ENCODE data around the gene BICD1.

BICD1 gene

DNA sequence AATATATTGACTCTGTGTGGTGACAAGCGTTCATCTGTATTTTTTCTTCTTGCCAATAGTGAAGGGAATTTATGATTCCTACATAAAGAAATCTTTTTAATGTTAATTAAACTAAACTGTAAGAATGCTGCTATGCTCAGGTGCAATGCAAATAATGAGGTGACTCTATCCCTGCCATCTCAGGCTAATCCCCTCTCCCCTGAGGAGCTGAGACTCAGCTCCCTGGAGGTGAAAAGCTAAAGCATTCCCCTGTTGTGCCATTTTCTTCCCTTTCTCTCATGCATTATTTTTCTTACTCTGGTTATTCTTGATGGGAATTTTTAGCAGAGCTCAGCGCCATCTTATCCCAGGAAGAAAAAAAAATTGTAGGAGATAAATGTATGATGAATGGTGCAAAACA, 178.8 kb downstream of the BICD1 start:
- no peak for DNase-seq

DNA sequence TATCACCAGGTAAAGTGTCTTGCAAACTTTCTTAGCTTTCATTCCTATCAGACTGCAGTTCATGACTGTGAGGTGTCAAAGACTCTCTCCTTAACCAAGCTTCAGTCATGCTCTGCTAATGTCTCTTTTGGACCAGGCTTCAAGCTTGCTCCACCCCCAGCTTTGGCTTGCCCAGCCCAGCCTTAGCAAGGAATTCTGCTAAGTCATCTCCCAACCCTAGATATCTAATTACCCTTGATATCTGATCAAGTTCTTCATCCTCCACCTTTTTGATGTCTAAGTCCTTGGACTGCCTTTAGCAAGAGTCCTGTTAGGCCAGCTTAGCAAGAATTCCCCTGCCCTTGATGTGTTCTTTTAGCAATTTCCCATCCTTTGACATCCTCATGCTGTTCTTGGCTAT, 183.8 kb downstream of the BICD1 start:
- no peak for DNase-seq

- DNase-seq = no peak
Measured at GRCh38 chr12:32292151-32292550, 185.5 kb downstream of the BICD1 start.

- DNase-seq = no peak
Measured at GRCh38 chr12:32293808-32294419, 187.3 kb downstream of the BICD1 start.

- DNase-seq = no peak
Measured at GRCh38 chr12:32296567-32296966, 189.9 kb downstream of the BICD1 start.

GRCh38 chr12:32298917-32299316, 192.3 kb downstream of the BICD1 start:
- no peak for DNase-seq

GRCh38 chr12:32301216-32301615, 194.6 kb downstream of the BICD1 start:
- DNase-seq = no peak

DNA sequence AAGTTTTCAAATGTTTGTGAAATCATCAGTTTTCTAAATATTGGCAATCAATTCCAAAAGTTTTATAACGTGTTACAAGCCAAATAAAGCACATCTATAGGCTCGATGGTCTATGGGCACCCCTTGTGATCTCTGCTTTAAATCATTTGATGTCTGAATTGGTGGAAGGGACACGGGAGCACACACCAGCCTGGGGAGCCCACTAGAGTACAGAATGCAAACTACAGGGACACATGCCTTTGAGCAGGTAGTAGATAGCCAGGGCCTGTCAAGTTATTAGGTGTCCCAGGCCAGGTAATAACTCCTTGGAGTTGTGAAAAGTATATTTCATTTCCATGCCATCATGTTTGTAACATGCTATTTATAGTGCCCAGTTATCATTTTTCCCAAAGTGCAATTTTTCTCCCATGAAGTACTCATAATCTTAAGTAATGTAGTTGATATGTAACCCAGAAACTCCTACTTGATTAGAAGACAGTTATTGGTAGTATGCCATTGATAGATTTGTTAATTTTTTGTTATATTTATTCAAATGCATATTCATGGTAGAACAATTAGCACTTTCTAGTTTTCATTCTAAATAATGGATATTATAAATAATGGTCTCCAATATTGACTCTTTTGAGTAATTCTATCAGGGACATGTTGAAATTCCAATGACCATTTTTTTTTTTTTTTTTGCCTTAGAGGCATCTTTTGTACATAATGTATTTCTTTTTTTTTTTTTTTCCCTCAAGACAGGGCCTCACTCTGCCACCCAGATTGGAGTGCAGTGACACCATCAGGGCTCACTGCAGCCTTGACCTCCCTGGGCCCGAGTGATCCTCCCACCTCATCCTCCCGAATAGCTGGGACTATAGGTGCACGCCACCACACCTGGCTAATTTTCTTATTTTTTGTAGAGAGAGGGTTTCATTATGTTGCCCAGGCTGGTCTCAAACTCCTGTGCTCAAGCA, 195.8 kb downstream of the BICD1 start:
- no peak for DNase-seq

DNA sequence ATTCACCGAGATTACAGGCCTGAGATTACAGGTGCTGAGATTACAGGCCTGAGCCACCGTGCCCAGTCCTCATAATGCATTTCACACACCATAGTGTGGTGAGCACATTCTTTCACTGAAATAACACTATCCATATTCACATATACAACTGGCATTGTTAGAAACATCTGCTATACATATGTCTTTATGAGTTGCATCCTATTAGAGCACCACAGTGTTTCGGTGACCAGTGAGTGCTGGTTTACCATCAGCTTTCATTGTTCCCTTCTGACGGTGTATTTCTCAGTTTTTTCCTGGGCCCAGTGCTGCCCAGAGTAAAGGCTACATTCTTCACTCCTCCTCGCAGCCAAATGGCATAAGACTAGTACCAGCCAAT, 196.5 kb downstream of the BICD1 start:
- DNase-seq = no peak

GRCh38 chr12:32305163-32305562, 198.5 kb downstream of the BICD1 start:
- peak; percentile 6 for DNase-seq

GRCh38 chr12:32307326-32307725, 200.7 kb downstream of the BICD1 start:
- DNase-seq = no peak

- DNase-seq = no peak
Measured at GRCh38 chr12:32309811-32310736, 203.4 kb downstream of the BICD1 start.

GRCh38 chr12:32312049-32312670, 205.5 kb downstream of the BICD1 start:
- DNase-seq = peak; percentile 35

- DNase-seq = no peak
Measured at GRCh38 chr12:32322354-32322753, 215.7 kb downstream of the BICD1 start.

- no peak for DNase-seq
Measured at GRCh38 chr12:32331133-32331532, 224.5 kb downstream of the BICD1 start.

DNA sequence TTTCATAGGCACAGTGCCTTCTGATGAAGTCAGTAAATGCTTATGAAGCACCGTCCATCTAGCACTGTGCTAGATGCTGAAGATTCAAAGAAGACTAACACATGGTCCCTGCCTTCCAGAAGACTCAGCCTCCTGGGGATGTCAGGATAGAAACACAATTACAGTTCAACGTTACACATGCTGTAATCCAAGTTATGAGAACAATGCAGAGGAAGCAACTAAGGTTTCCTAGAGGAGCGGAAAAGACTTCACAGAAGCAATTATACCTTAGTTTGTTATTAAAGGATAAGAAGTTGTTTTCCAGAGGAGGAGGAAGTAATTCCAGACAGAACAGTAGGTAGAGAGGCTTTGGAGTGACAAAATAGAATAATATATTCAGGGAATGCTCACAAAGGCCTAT, 225.8 kb downstream of the BICD1 start:
- DNase-seq = no peak

DNA sequence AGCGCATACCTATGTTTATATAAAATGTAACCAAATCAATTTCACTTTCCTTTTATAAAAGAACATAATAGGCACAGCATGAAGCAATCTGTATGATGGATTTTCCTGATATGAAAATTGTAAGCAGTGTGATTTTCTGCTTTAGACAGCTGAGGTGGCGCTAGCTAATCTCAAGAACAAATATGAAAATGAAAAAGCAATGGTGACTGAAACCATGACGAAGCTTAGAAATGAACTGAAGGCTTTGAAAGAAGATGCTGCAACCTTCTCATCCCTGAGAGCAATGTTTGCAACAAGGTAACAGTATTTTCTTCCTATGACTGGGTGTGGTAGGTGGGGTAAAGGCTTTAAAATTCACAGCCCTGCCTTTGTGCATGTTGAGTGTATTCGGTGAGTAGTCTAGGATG, 227.7 kb downstream of the BICD1 start:
- DNase-seq = peak; percentile 73

- DNase-seq = no peak
Measured at GRCh38 chr12:32336261-32336660, 229.6 kb downstream of the BICD1 start.

DNA sequence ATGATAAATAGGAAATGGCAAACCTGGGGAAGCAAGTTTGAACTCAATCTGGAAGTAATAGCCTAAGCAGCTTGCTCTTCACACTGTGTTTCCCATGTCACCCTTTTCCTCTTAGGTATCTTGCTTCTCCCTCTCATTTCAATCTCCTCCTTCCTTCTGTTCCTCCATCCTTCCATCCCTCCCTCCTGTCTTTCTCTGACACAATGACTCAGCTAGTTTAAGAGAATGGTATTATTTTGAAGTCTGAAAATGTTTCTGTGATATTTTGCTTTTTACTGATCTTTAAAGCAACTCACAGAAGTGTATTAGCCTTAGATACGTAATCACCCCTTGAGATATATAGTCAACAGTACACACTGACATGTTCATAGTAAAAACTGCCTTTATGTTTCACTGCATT, 236.8 kb downstream of the BICD1 start:
- no peak for DNase-seq

DNA sequence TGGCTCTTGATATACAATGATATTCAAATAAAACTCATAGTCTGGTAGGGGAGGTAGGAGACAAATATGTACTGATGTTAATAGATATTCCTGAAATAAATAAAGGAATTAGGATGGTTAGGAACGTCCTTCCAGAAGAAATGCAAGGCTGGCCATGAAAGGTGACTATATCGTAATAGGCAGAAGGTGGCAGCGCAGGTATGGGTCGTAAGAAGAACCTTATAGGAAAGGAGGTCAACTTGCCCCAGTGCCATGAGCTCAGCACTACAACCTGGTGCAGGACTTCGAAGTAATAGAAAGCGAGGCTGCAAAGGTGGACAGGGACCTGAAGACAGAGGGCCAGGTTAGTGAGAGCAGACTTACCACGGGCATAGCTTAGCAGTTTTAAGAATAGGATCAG, 237.4 kb downstream of the BICD1 start:
- no peak for DNase-seq

DNA sequence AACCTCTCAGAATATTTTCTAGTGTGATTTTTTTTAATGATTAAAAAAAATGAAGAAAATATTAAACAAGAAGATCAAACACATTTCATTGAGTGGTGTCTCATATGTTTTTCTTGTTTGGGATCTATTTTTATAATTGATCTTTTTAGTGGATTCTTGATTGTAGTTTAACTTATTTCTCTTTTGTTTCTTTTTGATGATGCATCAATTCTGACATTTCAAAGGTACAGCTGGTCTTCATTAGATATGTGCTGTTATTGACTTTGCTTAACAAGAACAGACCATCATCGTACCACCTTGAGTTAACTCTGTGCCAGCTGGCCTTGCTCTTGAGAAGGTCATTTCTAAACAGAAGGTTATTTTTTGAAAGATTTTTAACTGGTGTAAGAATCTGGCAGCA, 246.9 kb downstream of the BICD1 start:
- DNase-seq = no peak

DNA sequence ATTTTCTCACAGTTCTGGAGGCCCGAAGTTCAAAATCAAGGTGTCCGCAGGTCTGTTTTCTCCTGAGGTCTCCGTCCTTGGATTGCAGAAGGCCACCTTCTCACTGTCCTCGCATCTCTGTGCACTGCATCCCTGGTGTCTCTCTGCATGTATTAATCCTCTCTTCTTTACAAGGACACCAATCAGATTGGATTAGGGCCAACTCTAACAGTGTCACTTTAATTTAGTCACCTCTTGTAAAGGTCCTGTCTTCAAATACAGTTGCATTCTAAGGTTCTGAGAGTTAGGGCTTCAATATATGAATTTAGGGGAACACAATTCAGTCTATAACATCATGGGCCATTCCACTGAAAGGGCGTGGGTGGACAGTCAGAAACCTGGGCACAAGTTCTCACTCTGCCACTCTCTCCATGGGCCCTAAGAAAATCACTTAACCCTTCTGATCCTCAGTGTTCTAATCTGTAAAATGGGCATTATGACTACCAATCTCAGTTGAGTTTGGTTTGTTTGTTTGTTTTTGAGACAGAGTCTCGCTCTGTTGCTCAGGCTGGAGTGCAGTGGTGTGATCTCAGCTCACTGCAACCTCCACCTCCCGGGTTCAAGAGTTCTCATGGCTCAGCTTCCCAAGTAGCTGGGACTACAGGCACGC, 251.1 kb downstream of the BICD1 start:
- DNase-seq = no peak
